G401.6 (cell line): ENCODE results near the gene DNAL4.

Experiments
- FAIRE-seq: peaks from 2 replicates; lab custom pipeline; 2012; peaks lifted over from hg19 to GRCh38; lab: Jason Lieb, UNC

DNAL4 gene

DNA sequence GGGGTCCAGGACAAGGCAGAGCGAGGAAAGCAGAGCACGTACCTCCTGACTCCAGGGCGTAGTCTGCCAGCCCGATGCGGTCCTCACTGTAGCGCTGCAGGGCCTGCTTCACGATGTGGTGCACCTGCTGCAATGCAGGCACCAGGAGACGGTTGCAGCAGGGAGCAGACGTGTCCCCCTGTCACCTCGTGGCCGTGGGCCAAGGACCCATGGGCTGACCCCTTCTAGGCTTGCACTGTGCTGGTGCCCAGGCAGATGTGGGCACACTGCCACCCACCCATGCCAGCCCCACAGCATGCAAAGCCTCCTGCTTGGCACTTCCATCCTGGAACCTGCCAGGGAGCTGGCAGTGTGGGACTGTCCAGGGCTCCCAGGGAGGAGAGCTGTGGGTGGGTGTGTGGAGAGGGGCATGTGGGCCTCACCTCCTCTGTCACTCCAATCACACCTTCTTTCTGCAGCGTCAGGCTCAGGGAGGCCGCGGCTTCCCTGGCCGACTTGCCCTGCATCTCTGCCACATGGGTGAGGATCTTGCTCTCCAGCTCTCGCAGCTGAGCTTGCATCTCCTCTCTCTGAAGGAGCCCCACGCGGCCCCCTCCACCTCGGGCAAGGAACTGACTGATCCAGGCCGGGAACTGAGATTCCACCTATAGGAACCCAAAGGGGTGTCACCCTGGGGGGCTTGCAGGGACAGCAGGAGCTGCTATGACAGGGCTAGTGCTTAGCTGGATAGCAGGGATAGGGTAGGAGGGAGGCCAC is 54.5 kb downstream of the DNAL4 start:
- FAIRE-seq: no peak

- FAIRE-seq: no peak
These were observed 55.4 kb downstream of the DNAL4 start for GRCh38 chr22:38738475-38739070.

GRCh38 chr22:38737302-38738060 is 56.5 kb downstream of the DNAL4 start:
- FAIRE-seq: no peak

DNA sequence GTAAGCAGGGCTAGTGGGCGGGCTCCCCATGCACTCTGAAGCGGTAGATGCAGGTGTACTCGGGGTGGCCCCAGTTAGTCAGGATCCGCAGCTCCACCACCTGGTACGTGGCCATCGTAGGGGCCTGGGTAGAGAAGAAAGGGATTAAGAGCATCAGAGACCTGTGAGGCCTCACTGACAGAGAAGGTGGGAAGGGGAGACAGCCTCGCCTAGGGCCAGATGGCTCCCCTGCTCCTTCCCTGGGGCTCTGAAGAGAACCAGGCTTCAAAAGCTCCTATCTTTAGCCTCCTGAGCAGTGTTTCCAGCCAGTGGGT is 57.7 kb downstream of the DNAL4 start:
- no peak for FAIRE-seq

- FAIRE-seq: no peak
These were observed 58.3 kb downstream of the DNAL4 start for GRCh38 chr22:38735465-38736256.

GRCh38 chr22:38735126-38735464 is 58.8 kb downstream of the DNAL4 start:
- FAIRE-seq: no peak

GRCh38 chr22:38734421-38735100 is 59.4 kb downstream of the DNAL4 start:
- FAIRE-seq: no peak

- FAIRE-seq: no peak
These were observed 60.1 kb downstream of the DNAL4 start for GRCh38 chr22:38733724-38734381.

DNA sequence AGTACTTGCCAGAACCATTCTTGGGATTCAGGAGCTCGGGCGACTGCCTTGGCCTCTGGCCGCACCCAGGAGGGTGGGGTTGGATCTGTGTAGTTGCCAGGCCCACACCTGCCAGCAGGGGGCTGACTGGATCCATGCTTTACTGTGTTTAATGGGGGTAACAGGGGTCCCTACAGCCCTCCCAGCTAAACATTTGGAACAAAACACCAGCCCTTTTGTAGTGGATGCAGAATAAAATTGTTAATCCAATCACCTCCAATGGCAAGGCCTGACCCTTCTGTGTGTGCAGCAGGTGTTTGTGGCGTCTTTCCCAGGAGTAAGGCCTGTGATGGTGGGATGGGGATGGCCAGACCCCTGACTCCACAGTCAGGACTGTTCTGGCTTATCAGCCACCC is 60.6 kb downstream of the DNAL4 start:
- FAIRE-seq: no peak

DNA sequence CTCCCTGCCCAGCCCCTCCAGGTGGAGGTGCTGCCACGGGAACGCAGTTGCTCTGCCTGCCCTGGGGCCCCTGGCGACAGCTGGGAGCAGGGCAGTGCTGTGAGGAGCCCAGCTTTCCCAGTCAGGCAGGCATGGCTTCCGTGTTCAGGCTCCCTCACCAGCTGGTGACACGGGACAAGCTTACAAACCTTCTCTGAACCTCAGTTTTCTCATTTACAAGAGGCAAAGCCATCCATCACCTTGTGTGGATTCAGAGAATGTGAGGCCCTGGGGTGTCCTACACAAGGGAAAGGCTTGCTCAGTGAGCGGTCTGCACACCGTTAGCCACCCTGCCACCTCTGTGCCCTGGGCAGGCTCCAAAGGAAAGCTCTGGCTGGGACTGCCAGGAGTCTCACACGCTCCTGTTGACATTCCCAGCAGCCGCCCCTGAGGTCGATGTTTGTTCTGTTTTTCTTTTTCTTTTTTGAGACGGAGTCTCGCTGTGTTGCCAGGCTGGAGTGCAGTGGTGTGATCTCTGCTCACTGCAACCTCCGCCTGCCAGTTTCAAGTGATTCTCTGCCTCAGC is 61.6 kb downstream of the DNAL4 start:
- FAIRE-seq: no peak

GRCh38 chr22:38731703-38732161 is 62.2 kb downstream of the DNAL4 start:
- FAIRE-seq: no peak

- no peak for FAIRE-seq
These were observed 63.5 kb downstream of the DNAL4 start for GRCh38 chr22:38730411-38730871.

GRCh38 chr22:38729946-38730345 is 64.0 kb downstream of the DNAL4 start:
- FAIRE-seq: no peak

DNA sequence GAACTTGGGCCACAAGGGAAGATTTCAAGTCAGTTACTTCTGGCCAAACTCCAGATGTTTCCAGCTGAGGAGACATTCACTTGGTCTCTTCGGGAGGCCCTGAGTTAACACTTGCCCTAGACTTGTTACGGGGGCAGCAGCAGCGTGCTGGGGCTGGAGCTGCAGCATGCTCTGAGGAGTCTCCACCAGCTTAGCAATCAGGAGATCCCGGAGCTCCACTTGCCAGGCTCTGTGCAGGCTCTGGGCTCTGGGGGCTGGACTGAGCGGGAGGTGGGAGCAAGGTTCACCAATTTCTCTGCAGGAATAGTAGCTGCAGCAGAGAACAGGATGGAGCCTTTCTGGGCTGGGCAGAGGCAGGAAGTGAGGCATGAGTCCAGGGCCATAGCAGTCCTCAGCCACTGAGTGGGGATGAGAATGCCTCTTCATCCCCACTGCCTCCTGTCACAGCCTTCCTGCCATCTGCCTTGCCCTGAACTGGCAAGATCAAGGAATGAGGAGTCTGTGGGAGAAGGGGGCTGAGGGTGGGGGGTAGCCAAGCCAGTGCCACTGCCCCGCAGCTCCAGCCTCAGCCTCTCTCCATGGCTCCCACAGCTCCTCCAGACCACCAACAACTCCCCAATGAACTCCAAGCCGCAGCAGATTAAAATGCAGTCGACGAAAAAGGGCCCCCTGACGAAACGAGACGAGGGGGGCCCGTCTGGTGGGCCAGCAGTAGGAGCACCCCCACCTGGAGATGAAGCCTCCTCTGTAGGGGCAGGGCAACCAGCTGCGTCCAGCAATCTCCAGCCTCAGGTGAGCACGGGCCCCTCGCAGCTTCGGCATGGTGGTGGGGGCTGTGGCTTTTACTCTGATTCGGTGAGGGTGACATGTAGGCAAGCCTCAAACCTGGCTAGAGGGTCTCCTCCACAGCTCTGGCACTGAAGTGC is 64.8 kb downstream of the DNAL4 start:
- no peak for FAIRE-seq
